IPS-NIHi7 (cell line): ENCODE results near the gene GRIN2C.

Experiments used
- DNase-seq: peaks from one replicate; pipeline ENCODE4 v3.0.0; 2012; ENCODE audit warnings: mixed read lengths; ENCODE audit errors: extremely low spot score

Gene GRIN2C

GRCh38 chr17:74846621-74847020 lies 13.1 kb downstream of the GRIN2C start:
- DNase-seq: no peak

GRCh38 chr17:74843352-74843627 lies 16.4 kb downstream of the GRIN2C start:
- DNase-seq: no peak

- DNase-seq: peak; percentile 92
Observed at GRCh38 chr17:74842599-74843351, 16.9 kb downstream of the GRIN2C start.

- no peak for DNase-seq
Observed at GRCh38 chr17:74842146-74842598, 17.5 kb downstream of the GRIN2C start.

GRCh38 chr17:74840989-74841666 lies 18.6 kb downstream of the GRIN2C start:
- peak; percentile 62 for DNase-seq

GRCh38 chr17:74839990-74840852 lies 19.5 kb downstream of the GRIN2C start:
- DNase-seq: peak; percentile 66

- DNase-seq: no peak
Observed at GRCh38 chr17:74838274-74838673, 21.4 kb downstream of the GRIN2C start.

GRCh38 chr17:74836691-74837467 lies 22.8 kb downstream of the GRIN2C start:
- DNase-seq: no peak

GRCh38 chr17:74836191-74836590 lies 23.5 kb downstream of the GRIN2C start:
- no peak for DNase-seq

GRCh38 chr17:74833501-74834377 lies 25.9 kb downstream of the GRIN2C start:
- no peak for DNase-seq

- DNase-seq: no peak
Observed at GRCh38 chr17:74832421-74832820, 27.3 kb downstream of the GRIN2C start.

GRCh38 chr17:74831444-74832146 lies 28.1 kb downstream of the GRIN2C start:
- no peak for DNase-seq

- DNase-seq: no peak
Observed at GRCh38 chr17:74830861-74831260, 28.8 kb downstream of the GRIN2C start.

GRCh38 chr17:74827800-74828199 lies 31.9 kb downstream of the GRIN2C start:
- no peak for DNase-seq

GRCh38 chr17:74825952-74826719 lies 33.5 kb downstream of the GRIN2C start:
- DNase-seq: no peak

GRCh38 chr17:74824961-74825627 lies 34.6 kb downstream of the GRIN2C start:
- DNase-seq: no peak

- DNase-seq: no peak
Observed at GRCh38 chr17:74822939-74823367, 36.7 kb downstream of the GRIN2C start.

GRCh38 chr17:74822335-74822938 lies 37.2 kb downstream of the GRIN2C start:
- no peak for DNase-seq
